ENCODE measurements around the gene TSGA10.
"Not testable (repeated sequence)": the region's sequence is repeated elsewhere in the genome, so short reads cannot be mapped to it uniquely, and the experiment has no call there.

The TSGA10 gene, protein sequence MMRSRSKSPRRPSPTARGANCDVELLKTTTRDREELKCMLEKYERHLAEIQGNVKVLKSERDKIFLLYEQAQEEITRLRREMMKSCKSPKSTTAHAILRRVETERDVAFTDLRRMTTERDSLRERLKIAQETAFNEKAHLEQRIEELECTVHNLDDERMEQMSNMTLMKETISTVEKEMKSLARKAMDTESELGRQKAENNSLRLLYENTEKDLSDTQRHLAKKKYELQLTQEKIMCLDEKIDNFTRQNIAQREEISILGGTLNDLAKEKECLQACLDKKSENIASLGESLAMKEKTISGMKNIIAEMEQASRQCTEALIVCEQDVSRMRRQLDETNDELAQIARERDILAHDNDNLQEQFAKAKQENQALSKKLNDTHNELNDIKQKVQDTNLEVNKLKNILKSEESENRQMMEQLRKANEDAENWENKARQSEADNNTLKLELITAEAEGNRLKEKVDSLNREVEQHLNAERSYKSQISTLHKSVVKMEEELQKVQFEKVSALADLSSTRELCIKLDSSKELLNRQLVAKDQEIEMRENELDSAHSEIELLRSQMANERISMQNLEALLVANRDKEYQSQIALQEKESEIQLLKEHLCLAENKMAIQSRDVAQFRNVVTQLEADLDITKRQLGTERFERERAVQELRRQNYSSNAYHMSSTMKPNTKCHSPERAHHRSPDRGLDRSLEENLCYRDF
- 10.5 reads per million, percentile 32 among the genes with 10 or more reads in this experiment for total RNA-seq

DNA sequence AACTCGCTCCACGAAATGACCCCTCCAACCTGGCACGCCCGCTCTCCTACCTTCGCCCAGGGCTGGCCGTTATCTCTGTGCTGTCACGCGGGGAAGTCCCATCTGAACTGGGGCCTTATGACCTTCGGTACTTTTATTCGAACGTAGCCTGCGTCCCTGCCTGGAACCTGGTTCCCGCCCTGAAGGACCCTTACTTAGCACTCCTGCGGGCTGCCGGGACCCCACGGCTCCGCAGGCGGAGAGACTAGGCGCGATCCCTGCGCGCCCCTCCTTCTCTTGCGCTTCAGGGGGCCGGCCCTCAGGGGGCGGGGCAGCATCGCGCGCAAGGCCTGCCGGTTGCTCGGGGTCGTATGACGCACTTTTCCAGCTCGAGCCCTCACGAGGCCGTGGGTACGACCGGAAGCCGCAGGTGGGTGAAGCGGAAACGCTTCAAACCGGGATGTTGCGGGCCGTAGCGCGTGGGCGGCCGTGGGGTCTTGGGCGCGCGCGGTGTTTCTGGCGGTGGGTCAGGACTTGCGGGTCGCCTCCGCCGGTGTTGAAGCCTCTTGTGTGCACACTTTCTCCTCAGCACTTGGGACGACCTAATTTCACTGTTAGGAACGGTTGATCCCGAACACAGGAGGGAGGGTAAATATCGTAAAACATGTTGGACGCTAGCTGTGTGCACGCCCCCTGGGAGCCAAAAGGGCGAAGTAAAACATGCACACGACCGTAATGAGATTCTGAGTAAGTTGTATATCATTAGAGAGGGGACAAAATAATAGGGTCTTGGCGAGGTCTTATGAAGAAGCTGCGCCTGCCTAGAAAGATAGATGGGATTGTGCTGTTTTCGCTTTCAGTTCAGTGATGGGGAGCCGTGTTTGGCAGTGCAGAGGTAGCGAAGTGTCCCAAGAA, at the start of gene TSGA10, which contains the start of gene LIPT1:
TSGA10 (minus strand) TSS at position 300 of the 894 bp plus-strand sequence. CDS start 45,503 bp downstream, outside the sequence.
LIPT1 (plus strand) TSS at position 325 of the 894 bp plus-strand sequence. CDS start 6,991 bp downstream, outside the sequence.
- DNase-seq: peak; percentile 90

- DNase-seq: no peak
These were observed 47.4 kb upstream of the TSGA10 start for GRCh38 chr2:99201959-99202678.

- no peak for DNase-seq
These were observed 45.5 kb upstream of the TSGA10 start for GRCh38 chr2:99200076-99200800.

GRCh38 chr2:99198103-99198841, 43.5 kb upstream of the TSGA10 start:
- no peak for DNase-seq

GRCh38 chr2:99192364-99192763, 37.6 kb upstream of the TSGA10 start:
- DNase-seq: not testable (repeated sequence)

- no peak for DNase-seq
These were observed 35.8 kb upstream of the TSGA10 start for GRCh38 chr2:99190548-99190947.

GRCh38 chr2:99188357-99188756, 33.6 kb upstream of the TSGA10 start:
- no peak for DNase-seq

- no peak for DNase-seq
These were observed 32.3 kb upstream of the TSGA10 start for GRCh38 chr2:99187011-99187410.

DNA sequence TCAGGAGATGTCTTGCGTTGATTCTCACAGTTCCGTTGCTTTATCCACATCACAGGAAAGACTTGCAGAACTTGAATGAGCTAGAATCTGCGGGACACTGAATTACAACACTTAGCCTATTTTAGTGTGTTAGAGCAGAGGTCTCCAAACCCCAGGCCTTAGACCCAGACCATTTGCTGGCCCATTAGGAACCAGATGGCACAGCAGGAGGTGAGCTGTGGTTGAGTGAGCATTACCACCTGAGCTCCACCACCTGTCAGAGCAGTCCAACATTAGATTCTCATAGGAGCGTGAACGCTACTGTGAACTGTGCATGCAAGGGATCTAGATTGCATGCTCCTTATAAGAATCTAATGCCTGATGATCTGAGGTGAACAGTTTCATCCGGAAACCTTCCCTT, 30.1 kb upstream of the TSGA10 start:
- DNase-seq: no peak

DNA sequence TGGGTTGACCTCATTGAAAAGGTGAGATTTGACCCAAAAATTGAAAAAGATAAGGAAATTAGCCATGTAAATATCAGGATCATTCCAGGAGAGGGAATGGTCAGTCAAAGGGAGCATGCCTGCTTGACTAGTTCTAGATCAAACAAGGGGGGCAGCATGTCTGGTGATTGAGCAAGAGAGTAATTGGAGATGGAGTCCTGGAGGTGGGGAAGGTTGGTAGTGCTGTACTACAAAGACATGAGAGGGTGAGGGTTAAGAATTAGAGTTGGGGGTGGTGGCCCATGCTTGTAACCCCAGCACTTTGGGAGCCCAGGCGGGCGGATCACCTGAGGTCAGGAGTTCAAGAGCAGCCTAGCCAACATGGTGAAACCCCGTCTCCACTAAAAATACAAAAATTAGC, 28.3 kb upstream of the TSGA10 start:
- DNase-seq: no peak

GRCh38 chr2:99181624-99182000, 26.9 kb upstream of the TSGA10 start:
- DNase-seq: no peak

GRCh38 chr2:99180755-99181623, 26.2 kb upstream of the TSGA10 start, which contains the start of the genes MITD1 and MRPL30:
MITD1 (minus strand) TSS chr2:99181058; CDS start chr2:99180981, 77 bp downstream.
MRPL30 (plus strand) TSS chr2:99181184; CDS start chr2:99186204, 5,020 bp downstream.
- peak; percentile 88 for DNase-seq

DNA sequence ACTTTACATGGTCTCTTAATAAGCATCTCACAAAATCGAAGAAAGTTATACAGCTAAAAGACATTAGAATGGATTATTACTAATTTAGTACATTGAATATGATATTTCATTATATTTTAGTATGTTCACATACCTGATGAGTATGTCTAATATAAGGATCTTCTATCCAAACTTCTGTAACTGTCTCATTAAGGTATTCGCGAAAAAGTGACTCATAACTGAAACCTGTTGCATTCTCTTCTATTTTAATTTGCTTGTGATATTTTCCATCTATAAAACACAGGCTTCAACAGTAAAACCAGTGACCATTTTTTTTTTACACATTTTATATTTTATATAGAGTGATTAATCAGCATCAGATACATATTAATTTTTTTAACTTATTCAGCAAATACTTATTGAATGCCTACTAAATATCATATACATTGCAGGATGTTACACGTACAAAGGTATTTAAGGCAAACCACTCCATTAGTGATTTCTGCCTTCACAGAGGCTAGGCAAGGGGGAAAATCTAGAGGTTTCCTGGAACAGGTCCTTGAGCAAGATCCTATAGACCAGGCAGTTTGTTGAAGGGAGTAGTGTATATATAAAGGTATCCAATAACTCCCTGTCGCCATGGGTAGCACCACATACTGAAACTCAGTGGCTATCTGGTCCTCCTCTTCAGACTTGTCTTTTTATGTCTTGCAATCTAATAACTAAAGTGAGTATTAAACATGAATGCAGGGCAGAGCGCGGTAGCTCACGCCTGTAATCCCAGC, 16.8 kb upstream of the TSGA10 start:
- no peak for DNase-seq

DNA sequence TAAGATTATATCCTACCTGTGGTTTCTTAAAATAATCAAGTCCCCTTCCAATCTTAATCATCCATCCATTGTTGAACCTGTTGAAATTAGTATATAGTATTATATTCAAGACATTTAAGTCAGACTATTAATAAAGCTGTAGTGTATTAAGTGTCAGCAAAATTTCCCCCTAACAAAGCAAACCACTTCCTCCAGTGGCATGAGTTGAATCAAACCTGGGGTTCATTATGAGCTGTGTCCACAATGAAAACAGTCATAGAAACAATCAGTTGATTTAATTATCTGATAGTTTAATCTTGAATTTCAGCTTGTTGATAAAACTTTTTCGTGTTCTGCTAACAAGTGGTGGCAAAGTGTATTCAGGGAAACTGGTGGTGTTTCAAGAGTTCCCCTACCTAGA, 14.8 kb upstream of the TSGA10 start:
- no peak for DNase-seq

DNA sequence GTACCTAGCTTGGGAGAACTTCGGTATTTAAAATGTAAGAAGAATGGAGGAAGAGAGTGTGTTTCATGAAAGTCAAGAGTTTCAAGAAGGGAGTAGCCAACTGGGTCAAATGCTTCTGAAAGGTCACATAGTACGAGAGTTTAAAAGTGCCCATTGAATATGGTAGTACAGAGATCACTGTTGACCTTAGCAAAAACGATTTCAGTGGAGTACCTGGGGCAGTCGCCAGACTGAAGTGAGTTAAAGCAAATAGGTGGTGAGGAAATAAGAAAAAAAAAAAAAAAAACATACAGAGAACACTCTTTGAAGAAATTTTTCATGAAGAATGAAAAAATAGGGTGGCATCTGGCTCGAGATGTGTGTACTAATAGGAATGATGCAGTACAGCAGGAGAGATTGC, 11.5 kb upstream of the TSGA10 start:
- DNase-seq: no peak

- DNase-seq: no peak
These were observed 4.9 kb upstream of the TSGA10 start for GRCh38 chr2:99159594-99159993.

DNA sequence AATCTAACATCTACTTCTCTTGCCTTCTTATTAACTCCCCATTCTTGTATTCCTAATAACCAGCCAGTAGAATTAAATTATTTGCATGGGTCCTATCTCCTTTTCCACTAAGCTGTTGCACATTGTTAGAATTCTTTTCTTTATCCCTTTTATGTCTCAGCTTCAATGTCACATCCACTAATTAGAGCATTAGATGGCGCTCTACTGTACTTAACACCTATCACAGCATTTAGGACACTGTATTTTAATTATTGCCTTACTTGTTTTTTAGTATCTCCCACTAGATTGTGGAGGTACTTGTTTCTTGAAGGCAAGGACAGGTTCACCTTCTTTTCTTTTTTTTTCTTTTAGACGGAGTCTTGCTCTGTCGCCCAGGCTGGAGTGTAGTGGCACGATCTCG, 3.9 kb upstream of the TSGA10 start:
- no peak for DNase-seq

DNA sequence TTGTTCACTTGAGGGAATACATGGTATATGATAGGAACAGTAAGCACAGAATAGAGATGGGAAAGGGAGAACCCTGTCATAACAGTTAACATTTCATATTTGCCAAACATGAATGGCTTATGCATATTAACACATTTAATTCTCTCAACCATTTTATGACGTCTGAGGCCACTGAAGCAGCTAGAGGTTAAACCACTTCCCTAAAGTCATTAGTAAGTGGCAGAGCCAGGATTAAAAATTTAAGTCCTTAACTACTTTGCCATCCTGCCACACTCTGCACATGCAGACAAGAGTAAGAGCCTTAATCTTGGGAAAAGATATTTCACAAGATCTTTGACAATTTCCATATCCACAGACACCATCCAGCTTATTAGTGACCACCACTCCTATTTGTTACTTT, 2.1 kb upstream of the TSGA10 start:
- DNase-seq: no peak
